ENCODE data around the gene PRICKLE1. TPM values are rescaled to one million over a fixed set of nuclear protein-coding genes. Genes with fewer than 3 reads are reported as not detected.

Gene PRICKLE1
- total and polyA plus RNA-seq, 2 of the 4 experiments (the other 2 are of a cell fraction): 21.3 to 21.7 TPM

- Histone ChIP-seq H3K9me3 (ENCODE audit: control insufficient read depth, insufficient read depth, low read length) (no peaks in the 10 kb centered on the region), H2BK15ac (ENCODE audit: low read depth, low read length) (peak overlapping the region; percentile 51; the same call in 1 of the 3 replicates), H3K14ac (replicated peaks; ENCODE audit: low read depth, low read length) (peak overlapping the region; percentile 86), H3K4me2 (ENCODE audit: low read depth, low read length) (peak overlapping the region; percentile 55), H2BK120ac (ENCODE audit: low read depth, low read length) (peak overlapping the region; percentile 86), H3K4ac (ENCODE audit: low read depth, low read length) (peak overlapping the region; percentile 91), H3K79me1 (ENCODE audit: low read depth in 1 of 2, low read length in 2 of 2) (peaks cover 12 to 44% of the 10 kb centered on the region in 2 experiments), H3K18ac (ENCODE audit: low read depth, low read length) (peak overlapping the region; percentile 70), H2AK9ac (replicated peaks; ENCODE audit: low read depth, low read length, poor library complexity) (peak overlapping the region; percentile 79), H4K5ac (ENCODE audit: low read depth, low read length) (0 out of 2 replicates have a peak overlapping the region, but pooled peaks have one; percentile 16), H3K56ac (ENCODE audit: extremely low read depth, insufficient read depth, low read length) (peak overlapping the region; percentile 65; the same call in 1 of the 2 replicates), H3K36me3 (ENCODE audit: control insufficient read depth, insufficient read depth, low read length) (no peaks in the 10 kb centered on the region), H3K9me1 (ENCODE audit: insufficient read depth, low read length) (peaks cover 3% of the 10 kb centered on the region; the same call in 1 of the 2 replicates), H3K9ac (ENCODE audit: low read depth, low read length) (peak overlapping the region; percentile 93), H4K20me1 (ENCODE audit: insufficient read depth, low read length) (no peaks in the 10 kb centered on the region; the same call in 1 of the 2 replicates), H4K91ac (ENCODE audit: insufficient read depth, low read depth, low read length) (peak overlapping the region; percentile 88), H4K8ac (ENCODE audit: low read depth in 2 of 2, low read length in 2 of 2) (peak overlapping the region; percentile 18 to 87; a peak in 2 of 4 replicates), H3K4me1 (ENCODE audit: control insufficient read depth, insufficient read depth, low read length) (peaks cover 6% of the 10 kb centered on the region), H3K27ac (ENCODE audit: insufficient read depth, low read length) (peak overlapping the region; percentile 91), H2AK5ac (ENCODE audit: low read depth, low read length) (no peak overlapping the region), H3K27me3 (ENCODE audit: control insufficient read depth, insufficient read depth, low read length) (no peaks in the 10 kb centered on the region), H2BK5ac (ENCODE audit: low read depth, low read length, poor library complexity, severe bottlenecking) (peak overlapping the region; percentile 88), H2AFZ (replicated peaks; ENCODE audit: low read length, poor library complexity) (peak overlapping the region; percentile 92), H2BK20ac (ENCODE audit: low read depth, low read length) (peak overlapping the region; percentile 71; the same call in 1 of the 2 replicates), H3K23ac (ENCODE audit: low read depth, low read length) (peak overlapping the region; percentile 92), H3K4me3 (ENCODE audit: insufficient read depth, low read depth, low read length) (peak overlapping the region; percentile 91)
- POLR2A ChIA-PET (ENCODE audit: unreplicated experiment): interaction anchor here (0.7 kb wide), 1 partner anchor 88 kb away, joined by 4 read pairs; no protein-coding TSS in a partner anchor
- no peak for TF ChIP-seq FOS (IDR thresholded peaks at IDR 0.05; ENCODE audit: low read depth, low read length)
- peak; percentile 67; the same call in 1 of the 2 replicates for TF ChIP-seq MAZ (IDR thresholded peaks at IDR 0.05; ENCODE audit: borderline replicate concordance, low read depth, low read length)
- WGBS, 2 experiments (ENCODE audit: extremely low coverage in 2 of 2, insufficient read length in 1 of 2): 0% methylated on average over 14 of the region's 30 CpGs; no CpG with 5 or more reads in 1 of the 2 experiments
- CTCF ChIA-PET: interaction anchor here (0.6 to 4.0 kb wide), 17 partner anchors 8 to 956 kb away, joined by 3 to 22 read pairs (median 3); no protein-coding TSS in a partner anchor
- intact Hi-C loops (cut with micrococcal nuclease) (loop anchor here (1.0 to 5.0 kb wide), 4 partner anchors 86 to 351 kb away; partner anchors contain the start of gene PRICKLE1), in situ Hi-C loops (cut with MboI; ENCODE audit: low sequenced_read_pairs) (loop anchor here (5.0 kb wide), 1 partner anchor 854 kb away; no protein-coding TSS in a partner anchor), dilution Hi-C loops (cut with HindIII; ENCODE audit: low sequenced_read_pairs, unreplicated experiment) (no loop called here)
- BruUV-seq (replicated peaks): no TSS peak
- DNase-seq (peak; percentile 39), ATAC-seq (ENCODE audit: low read depth) (peak; percentile 56)
Measured at GRCh38 chr12:42483521-42483790, 106.1 kb downstream of the PRICKLE1 start.
